ENCODE results near the gene ZDHHC9. TPM values are rescaled to one million over a fixed set of nuclear protein-coding genes. Genes with fewer than 3 reads are reported as not detected.

Gene ZDHHC9
- polyA plus RNA-seq, 2 donors = 4.6 to 8.1 TPM

DNA sequence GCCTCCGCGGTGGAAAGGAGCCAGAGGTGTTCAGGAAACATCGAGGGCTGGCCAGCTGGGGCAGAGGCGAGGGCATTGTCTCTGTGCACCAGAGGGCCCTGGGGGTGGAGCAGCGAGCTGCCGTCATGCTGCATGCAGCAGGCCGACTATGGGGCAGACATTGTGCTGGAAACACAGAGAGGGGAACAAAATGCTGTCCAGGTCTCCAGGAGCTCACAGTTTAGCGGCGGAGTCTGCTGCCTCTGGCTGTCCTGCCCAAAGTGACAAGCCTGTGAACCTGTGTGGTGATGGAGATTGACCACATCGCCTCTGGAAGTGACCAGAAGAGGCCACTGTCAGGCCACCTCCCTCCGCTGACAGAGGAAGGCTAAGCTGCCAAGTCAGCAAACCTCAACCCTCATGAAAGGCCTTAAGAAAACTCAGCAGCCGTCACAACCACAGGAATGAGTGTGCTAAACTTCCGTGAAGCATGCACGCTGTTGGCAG lies 84.1 kb downstream of the ZDHHC9 start:
- Histone ChIP-seq H3K27me3 (ENCODE audit: control insufficient read depth in 1 of 2, insufficient read depth in 2 of 2, low read length in 2 of 2) (no peaks in the 10 kb centered on the region), H3K27ac (ENCODE audit: low read depth in 2 of 2, low read length in 1 of 2) (no peak overlapping the region), H3K4me1 (ENCODE audit: control insufficient read depth in 2 of 2, insufficient read depth in 2 of 2, low read length in 1 of 2) (no peaks in the 10 kb centered on the region), H3K4me3 (ENCODE audit: low read depth in 1 of 2, low read length in 2 of 2) (no peak overlapping the region), H3K36me3 (ENCODE audit: control insufficient read depth in 2 of 2, insufficient read depth in 2 of 2, low read length in 1 of 2) (no peaks in the 10 kb centered on the region), H3K9me3 (ENCODE audit: control insufficient read depth in 2 of 2, insufficient read depth in 1 of 2, low read depth in 1 of 2, low read length in 1 of 2) (no peaks in the 10 kb centered on the region)
- WGBS, 2 donors = 41 to 51% methylated on average over 14 of the region's 14 CpGs

DNA sequence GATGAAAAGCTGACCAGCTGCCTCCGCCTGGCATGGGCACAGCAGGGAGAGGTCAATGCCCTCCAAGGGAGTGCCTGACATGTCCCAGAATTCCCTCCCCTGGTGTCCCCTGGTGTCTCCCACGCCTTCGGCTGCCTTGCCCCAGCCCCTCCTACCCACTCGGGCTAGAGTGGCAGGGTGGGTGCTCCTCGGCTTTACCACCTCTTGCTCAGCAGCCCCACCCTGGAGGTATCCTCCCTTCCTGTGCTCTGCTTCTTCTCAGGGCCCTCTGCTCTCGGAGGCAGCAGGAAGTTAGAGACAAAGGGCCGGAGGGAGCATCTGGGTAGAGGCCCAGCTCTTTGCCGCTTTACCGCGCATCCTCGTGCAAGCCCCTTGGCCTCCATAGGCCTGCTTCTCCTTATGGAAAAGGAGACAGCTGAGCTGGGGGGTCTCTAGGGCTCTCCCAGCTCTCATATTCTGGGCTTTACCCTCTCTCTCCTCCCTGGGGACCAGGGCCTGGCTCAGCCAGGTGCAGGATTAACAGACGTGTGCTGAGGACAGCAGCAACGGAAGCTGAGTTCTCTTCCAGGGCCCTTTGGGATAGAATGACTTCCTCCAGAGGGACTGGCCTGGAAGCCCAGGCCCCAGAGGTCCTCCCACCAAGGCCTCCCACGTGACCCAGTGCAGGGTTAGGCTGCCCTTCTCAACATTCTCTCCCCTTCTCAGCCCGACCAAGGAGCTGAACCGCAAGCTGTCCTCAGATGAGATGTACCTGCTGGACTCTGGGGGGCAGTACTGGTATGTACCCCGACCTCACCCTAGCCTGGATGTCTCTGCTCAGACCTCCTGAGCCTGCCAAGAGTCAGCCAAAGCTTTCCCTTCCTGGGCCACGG lies 87.7 kb downstream of the ZDHHC9 start:
- H3K36me3 ChIP-seq (ENCODE audit: control insufficient read depth in 2 of 2, insufficient read depth in 2 of 2, low read length in 1 of 2) = no peaks in the 10 kb centered on the region
- H3K27me3 ChIP-seq (ENCODE audit: control insufficient read depth in 1 of 2, insufficient read depth in 2 of 2, low read length in 2 of 2) = no peaks in the 10 kb centered on the region
- no peak overlapping the region for H3K4me3 ChIP-seq (ENCODE audit: low read depth in 1 of 2, low read length in 2 of 2)
- no peaks in the 10 kb centered on the region for H3K4me1 ChIP-seq (ENCODE audit: control insufficient read depth in 2 of 2, insufficient read depth in 2 of 2, low read length in 1 of 2)
- no peak overlapping the region for H3K27ac ChIP-seq (ENCODE audit: low read depth in 2 of 2, low read length in 1 of 2)
- H3K9me3 ChIP-seq (ENCODE audit: control insufficient read depth in 2 of 2, insufficient read depth in 1 of 2, low read depth in 1 of 2, low read length in 1 of 2) = no peaks in the 10 kb centered on the region
- 76 to 79% methylated on average over 18 of the region's 18 CpGs for WGBS, 2 donors

DNA sequence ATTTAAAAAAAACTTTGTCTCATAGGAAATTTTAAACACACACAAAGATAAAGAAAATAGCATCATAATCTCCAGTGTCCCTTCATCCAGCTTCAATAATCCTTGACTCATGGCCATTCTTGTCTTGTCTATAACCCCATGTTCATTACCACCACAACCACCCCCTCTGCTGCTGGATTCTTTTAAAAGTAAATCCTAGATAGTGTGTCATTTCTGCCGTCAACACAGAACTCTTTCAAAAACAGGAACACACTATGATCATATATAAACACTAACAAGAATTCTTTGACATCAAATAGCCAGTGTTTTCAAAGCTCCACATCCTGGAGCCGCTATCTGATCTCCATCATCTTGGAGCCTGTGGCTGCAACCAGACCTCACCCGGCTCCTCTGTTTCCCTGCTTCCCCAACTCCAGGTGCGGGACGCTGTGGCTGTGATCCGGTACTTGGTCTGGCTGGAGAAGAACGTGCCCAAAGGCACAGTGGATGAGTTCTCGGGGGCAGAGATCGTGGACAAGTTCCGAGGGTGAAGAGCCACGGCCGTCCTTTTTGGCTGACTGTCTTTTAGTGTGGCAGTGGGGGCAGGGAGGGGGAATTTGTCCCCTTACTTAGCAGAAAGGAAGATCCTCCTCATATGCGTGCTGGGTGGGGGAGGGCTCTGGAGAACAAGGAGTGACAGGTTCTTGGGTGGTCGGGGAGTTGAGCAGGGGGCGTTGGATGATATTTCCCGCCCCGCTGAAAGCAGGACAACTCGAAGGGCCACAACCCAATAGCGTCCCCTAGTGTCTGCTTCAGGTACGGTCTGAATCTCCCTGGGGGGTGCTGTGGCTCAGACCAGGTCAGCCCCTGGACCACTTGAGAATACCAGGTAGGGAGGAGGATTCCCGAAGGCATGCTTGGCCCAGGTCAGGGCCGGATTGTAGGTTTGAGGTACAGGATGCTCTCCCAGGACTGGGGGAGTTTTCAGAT lies 89.3 kb downstream of the ZDHHC9 start:
- 56 to 60% methylated on average over 22 of the region's 22 CpGs for WGBS, 2 donors
- Histone ChIP-seq H3K27me3 (ENCODE audit: control insufficient read depth in 1 of 2, insufficient read depth in 2 of 2, low read length in 2 of 2) (no peaks in the 10 kb centered on the region), H3K4me3 (ENCODE audit: low read depth in 1 of 2, low read length in 2 of 2) (no peak overlapping the region), H3K9me3 (ENCODE audit: control insufficient read depth in 2 of 2, insufficient read depth in 1 of 2, low read depth in 1 of 2, low read length in 1 of 2) (no peaks in the 10 kb centered on the region), H3K27ac (ENCODE audit: low read depth in 2 of 2, low read length in 1 of 2) (no peak overlapping the region), H3K4me1 (ENCODE audit: control insufficient read depth in 2 of 2, insufficient read depth in 2 of 2, low read length in 1 of 2) (no peaks in the 10 kb centered on the region), H3K36me3 (ENCODE audit: control insufficient read depth in 2 of 2, insufficient read depth in 2 of 2, low read length in 1 of 2) (no peaks in the 10 kb centered on the region)

Other genes with a start within 250 kb of the ZDHHC9 start
- gene APLN, start 188.9 kb downstream of the ZDHHC9 start, polyA plus RNA-seq = under 1 TPM; 0.22 to 0.31 TPM
- under 1 TPM; 0.14 to 0.35 TPM for gene XPNPEP2, start 104.9 kb downstream of the ZDHHC9 start, polyA plus RNA-seq
- 1 to 10 TPM; 2.1 to 2.8 TPM for gene SASH3, start 63.9 kb downstream of the ZDHHC9 start, polyA plus RNA-seq
- gene UTP14A, start 62.3 kb upstream of the ZDHHC9 start, polyA plus RNA-seq = 10 to 100 TPM in 1 of 2 donors, 1 to 10 TPM in 1; 8.3 to 14.1 TPM
- gene BCORL1, start 138.7 kb upstream of the ZDHHC9 start, polyA plus RNA-seq = 1 to 10 TPM; 1.0 to 1.7 TPM